GM21737 (cell line): ENCODE data around the gene LATS1.
"Not testable (repeated sequence)": the region's sequence is repeated elsewhere in the genome, so short reads cannot be mapped to it uniquely, and the experiment has no call there.

Source experiments
- ATAC-seq: cut with Tn5 transposase; IDR thresholded peaks from one replicate; pipeline ENCODE4 v1.9.1; 2021; ENCODE audit warnings: mild to moderate bottlenecking, moderate library complexity; ENCODE audit not compliant: unreplicated experiment

LATS1 gene

GRCh38 chr6:149672265-149672664 is 45.6 kb downstream of the LATS1 start:
- ATAC-seq: not testable (repeated sequence)

GRCh38 chr6:149660028-149660427 is 57.9 kb downstream of the LATS1 start:
- ATAC-seq: no peak

GRCh38 chr6:149657441-149657840 is 60.5 kb downstream of the LATS1 start:
- ATAC-seq: no peak

GRCh38 chr6:149651056-149651455 is 66.8 kb downstream of the LATS1 start:
- ATAC-seq: no peak

GRCh38 chr6:149648148-149649145 is 69.5 kb downstream of the LATS1 start, which contains the start of gene KATNA1:
KATNA1 (minus strand) TSS chr6:149648714; CDS start chr6:149638547, 10,167 bp downstream.
- peak; percentile 94 for ATAC-seq

GRCh38 chr6:149646599-149646998 is 71.3 kb downstream of the LATS1 start:
- ATAC-seq: no peak

GRCh38 chr6:149642829-149643580 is 74.9 kb downstream of the LATS1 start:
- ATAC-seq: no peak

- ATAC-seq: no peak
These were observed 81.8 kb downstream of the LATS1 start for GRCh38 chr6:149636124-149636523.

- no peak for ATAC-seq
These were observed 83.6 kb downstream of the LATS1 start for GRCh38 chr6:149634315-149634714.

- no peak for ATAC-seq
These were observed 88.9 kb downstream of the LATS1 start for GRCh38 chr6:149628875-149629510.

- no peak for ATAC-seq
These were observed 90.2 kb downstream of the LATS1 start for GRCh38 chr6:149627672-149628071.

GRCh38 chr6:149615805-149616204 is 102.1 kb downstream of the LATS1 start:
- ATAC-seq: no peak

GRCh38 chr6:149614337-149614736 is 103.6 kb downstream of the LATS1 start:
- no peak for ATAC-seq

GRCh38 chr6:149608381-149608982 is 109.4 kb downstream of the LATS1 start:
- ATAC-seq: no peak
